NCI-H226 (cell line): ENCODE measurements around the gene CDK6.

Experiments
- DNase-seq: peaks from one replicate; pipeline ENCODE4 v3.0.0-alpha.2; 2015

CDK6 gene

GRCh38 chr7:92704858-92705257 is 131.5 kb downstream of the CDK6 start:
- DNase-seq: no peak

GRCh38 chr7:92702535-92702934 is 133.8 kb downstream of the CDK6 start:
- no peak for DNase-seq

GRCh38 chr7:92699966-92700514 is 136.3 kb downstream of the CDK6 start:
- no peak for DNase-seq

- no peak for DNase-seq
Observed at GRCh38 chr7:92699560-92699959, 136.8 kb downstream of the CDK6 start.

GRCh38 chr7:92698237-92698841 is 138.0 kb downstream of the CDK6 start:
- peak; percentile 94 for DNase-seq

- no peak for DNase-seq
Observed at GRCh38 chr7:92697414-92697813, 139.0 kb downstream of the CDK6 start.

- DNase-seq: no peak
Observed at GRCh38 chr7:92697012-92697411, 139.4 kb downstream of the CDK6 start.

- DNase-seq: no peak
Observed at GRCh38 chr7:92696584-92696983, 139.8 kb downstream of the CDK6 start.

- DNase-seq: peak; percentile 78
Observed at GRCh38 chr7:92695308-92696261, 140.8 kb downstream of the CDK6 start.

- DNase-seq: no peak
Observed at GRCh38 chr7:92694211-92694610, 142.2 kb downstream of the CDK6 start.

GRCh38 chr7:92693519-92693918 is 142.9 kb downstream of the CDK6 start:
- DNase-seq: no peak

- peak; percentile 32 for DNase-seq
Observed at GRCh38 chr7:92691578-92691977, 144.8 kb downstream of the CDK6 start.

GRCh38 chr7:92685136-92686042 is 151.0 kb downstream of the CDK6 start:
- no peak for DNase-seq

GRCh38 chr7:92684274-92684673 is 152.1 kb downstream of the CDK6 start:
- DNase-seq: no peak

GRCh38 chr7:92682903-92683539 is 153.4 kb downstream of the CDK6 start:
- no peak for DNase-seq

GRCh38 chr7:92682330-92682729 is 154.0 kb downstream of the CDK6 start:
- DNase-seq: no peak

- no peak for DNase-seq
Observed at GRCh38 chr7:92681633-92682032, 154.7 kb downstream of the CDK6 start.

GRCh38 chr7:92680442-92680841 is 155.9 kb downstream of the CDK6 start:
- no peak for DNase-seq

GRCh38 chr7:92678291-92678920 is 158.0 kb downstream of the CDK6 start:
- no peak for DNase-seq

- DNase-seq: no peak
Observed at GRCh38 chr7:92674379-92674778, 162.0 kb downstream of the CDK6 start.

- DNase-seq: peak; percentile 20
Observed at GRCh38 chr7:92671505-92672169, 164.7 kb downstream of the CDK6 start.
